ENCODE results near the gene FNDC3B. TPM values are rescaled to one million over a fixed set of nuclear protein-coding genes. Genes with fewer than 3 reads are reported as not detected.

FNDC3B gene
- total and polyA plus RNA-seq, 2 donors (not counting 1 experiment from before 2014, with no cell fraction given) = 1.2 to 9.2 TPM

DNA sequence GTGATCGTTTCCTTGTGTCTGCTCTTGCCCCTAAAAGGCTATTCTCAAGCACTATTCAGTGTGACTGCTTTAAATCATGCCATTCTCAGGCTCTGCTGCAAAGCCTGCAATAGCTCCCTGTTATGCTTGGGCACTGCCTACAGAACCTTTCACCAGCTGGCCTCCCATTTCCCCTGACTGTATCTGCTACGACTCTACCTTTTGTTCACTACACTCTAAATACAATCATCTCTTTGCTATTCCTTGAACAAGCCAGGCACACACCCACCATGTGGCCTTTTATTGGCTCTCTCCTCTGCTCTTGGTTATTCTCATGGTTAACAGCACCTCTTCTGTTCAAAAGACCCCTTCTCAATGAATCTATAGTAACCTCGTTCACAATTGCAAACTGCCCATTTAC lies 29.6 kb upstream of the FNDC3B start:
- H3K4me2 ChIP-seq (replicated peaks; ENCODE audit: low read depth, low read length, poor library complexity, severe bottlenecking) = no peak overlapping the region
- 93% methylated on average over 3 of the region's 3 CpGs for WGBS (ENCODE audit: insufficient coverage)
- Mint-ChIP-seq H3K9me3 (ENCODE audit: insufficient read depth) (no peaks in the 10 kb centered on the region), H3K27me3 (peaks cover 4% of the 10 kb centered on the region), H3K4me1 (no peaks in the 10 kb centered on the region), H3K4me3 (no peak overlapping the region), H3K27ac (no peak overlapping the region)
- intact Hi-C loops (cut with micrococcal nuclease) = no loop called here
- no peaks in the 10 kb centered on the region for H3K9me3 ChIP-seq (ENCODE audit: control extremely low read depth in 1 of 3, control insufficient read depth in 2 of 3, insufficient read depth in 1 of 3, low read length in 2 of 3)
- H3K4me1 ChIP-seq (ENCODE audit: control insufficient read depth in 2 of 2, insufficient read depth in 2 of 2, low read length in 2 of 2) = no peaks in the 10 kb centered on the region
- ChIA-PET POLR2A (no interaction called here), CTCF (no interaction called here)
- H3K79me2 ChIP-seq (ENCODE audit: control insufficient read depth, insufficient read depth, low read length) = no peaks in the 10 kb centered on the region
- H3K27ac ChIP-seq (ENCODE audit: low read length in 2 of 2) = no peak overlapping the region
- no peak overlapping the region for H2AFZ ChIP-seq (ENCODE audit: insufficient read depth, low read depth, low read length, poor library complexity, severe bottlenecking)
- no peak for DNase-seq
- ATAC-seq (ENCODE audit: low read depth) = no peak
- no peaks in the 10 kb centered on the region for H4K20me1 ChIP-seq (ENCODE audit: control insufficient read depth, insufficient read depth, low read length, poor library complexity, severe bottlenecking)
- no peak overlapping the region for H3K4me3 ChIP-seq (ENCODE audit: control extremely low read depth in 1 of 5, extremely low read depth in 1 of 5, insufficient read depth in 1 of 5, low read depth in 2 of 5, low read length in 4 of 5)
- TF ChIP-seq EZH2 (IDR thresholded peaks at IDR 0.05; ENCODE audit: borderline replicate concordance, insufficient read depth, low read depth, low read length, poor library complexity, severe bottlenecking) = no peak
- TF ChIP-seq, protein P1, sequence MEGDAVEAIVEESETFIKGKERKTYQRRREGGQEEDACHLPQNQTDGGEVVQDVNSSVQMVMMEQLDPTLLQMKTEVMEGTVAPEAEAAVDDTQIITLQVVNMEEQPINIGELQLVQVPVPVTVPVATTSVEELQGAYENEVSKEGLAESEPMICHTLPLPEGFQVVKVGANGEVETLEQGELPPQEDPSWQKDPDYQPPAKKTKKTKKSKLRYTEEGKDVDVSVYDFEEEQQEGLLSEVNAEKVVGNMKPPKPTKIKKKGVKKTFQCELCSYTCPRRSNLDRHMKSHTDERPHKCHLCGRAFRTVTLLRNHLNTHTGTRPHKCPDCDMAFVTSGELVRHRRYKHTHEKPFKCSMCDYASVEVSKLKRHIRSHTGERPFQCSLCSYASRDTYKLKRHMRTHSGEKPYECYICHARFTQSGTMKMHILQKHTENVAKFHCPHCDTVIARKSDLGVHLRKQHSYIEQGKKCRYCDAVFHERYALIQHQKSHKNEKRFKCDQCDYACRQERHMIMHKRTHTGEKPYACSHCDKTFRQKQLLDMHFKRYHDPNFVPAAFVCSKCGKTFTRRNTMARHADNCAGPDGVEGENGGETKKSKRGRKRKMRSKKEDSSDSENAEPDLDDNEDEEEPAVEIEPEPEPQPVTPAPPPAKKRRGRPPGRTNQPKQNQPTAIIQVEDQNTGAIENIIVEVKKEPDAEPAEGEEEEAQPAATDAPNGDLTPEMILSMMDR (IDR thresholded peaks at IDR 0.05) = no peak
- no peaks in the 10 kb centered on the region for H3K36me3 ChIP-seq (replicated peaks in 1 of 2; ENCODE audit: control extremely low read depth in 1 of 2, control insufficient read depth in 1 of 2, extremely low read depth in 1 of 2, insufficient read depth in 2 of 2, low read length in 1 of 2)
- H3K9ac ChIP-seq (ENCODE audit: low read length) = no peak overlapping the region
- H3K27me3 ChIP-seq (replicated peaks in 1 of 4; ENCODE audit: control extremely low read depth in 1 of 4, control insufficient read depth in 3 of 4, insufficient read depth in 4 of 4, low read length in 3 of 4) = no peaks in the 10 kb centered on the region

DNA sequence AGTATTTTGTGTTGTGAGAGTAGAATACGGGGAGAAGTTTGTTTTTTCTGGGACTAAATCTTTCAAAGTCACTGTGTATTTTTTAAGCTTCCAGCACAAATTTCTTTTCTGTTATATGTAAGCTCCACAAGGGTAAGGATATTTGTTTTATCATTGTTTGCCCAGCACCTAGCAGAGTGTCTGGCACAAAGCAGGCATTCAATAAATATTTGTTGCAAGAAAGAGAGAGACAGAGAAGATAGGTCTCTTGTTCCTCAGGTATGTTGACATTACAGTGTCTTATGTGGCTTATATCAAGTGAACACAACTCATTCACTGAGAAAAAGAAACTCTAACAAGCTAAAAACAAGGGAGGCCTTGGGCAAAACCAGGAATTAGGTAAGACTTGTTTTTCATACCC lies 26.6 kb upstream of the FNDC3B start:
- TF ChIP-seq, protein P1 (IDR thresholded peaks at IDR 0.05) = no peak
- TF ChIP-seq EZH2 (IDR thresholded peaks at IDR 0.05; ENCODE audit: borderline replicate concordance, insufficient read depth, low read depth, low read length, poor library complexity, severe bottlenecking) = no peak
- Mint-ChIP-seq H3K4me3 (no peak overlapping the region), H3K27me3 (peaks cover 16% of the 10 kb centered on the region), H3K9me3 (ENCODE audit: insufficient read depth) (no peaks in the 10 kb centered on the region), H3K27ac (no peak overlapping the region), H3K4me1 (no peaks in the 10 kb centered on the region)
- no peak overlapping the region for H3K9ac ChIP-seq (ENCODE audit: low read length)
- no CpG with 5 or more reads among the region's 1 CpG for WGBS (ENCODE audit: insufficient coverage)
- DNase-seq = no peak
- no peak overlapping the region for H3K4me2 ChIP-seq (replicated peaks; ENCODE audit: low read depth, low read length, poor library complexity, severe bottlenecking)
- no peak overlapping the region for H3K4me3 ChIP-seq (ENCODE audit: control extremely low read depth in 1 of 5, extremely low read depth in 1 of 5, insufficient read depth in 1 of 5, low read depth in 2 of 5, low read length in 4 of 5)
- ChIA-PET POLR2A (no interaction called here), CTCF (interaction anchor here (1.3 kb wide), 1 partner anchor 8 kb away, joined by 3 read pairs; no protein-coding TSS in a partner anchor)
- no peaks in the 10 kb centered on the region for H3K4me1 ChIP-seq (ENCODE audit: control insufficient read depth in 2 of 2, insufficient read depth in 2 of 2, low read length in 2 of 2)
- H3K9me3 ChIP-seq (ENCODE audit: control extremely low read depth in 1 of 3, control insufficient read depth in 2 of 3, insufficient read depth in 1 of 3, low read length in 2 of 3) = no peaks in the 10 kb centered on the region
- H3K79me2 ChIP-seq (ENCODE audit: control insufficient read depth, insufficient read depth, low read length) = no peaks in the 10 kb centered on the region
- no peak for ATAC-seq (ENCODE audit: low read depth)
- no peaks in the 10 kb centered on the region for H3K36me3 ChIP-seq (replicated peaks in 1 of 2; ENCODE audit: control extremely low read depth in 1 of 2, control insufficient read depth in 1 of 2, extremely low read depth in 1 of 2, insufficient read depth in 2 of 2, low read length in 1 of 2)
- no peaks in the 10 kb centered on the region for H3K27me3 ChIP-seq (replicated peaks in 1 of 4; ENCODE audit: control extremely low read depth in 1 of 4, control insufficient read depth in 3 of 4, insufficient read depth in 4 of 4, low read length in 3 of 4)
- no peaks in the 10 kb centered on the region for H4K20me1 ChIP-seq (ENCODE audit: control insufficient read depth, insufficient read depth, low read length, poor library complexity, severe bottlenecking)
- no peak overlapping the region for H3K27ac ChIP-seq (ENCODE audit: low read length in 2 of 2)
- intact Hi-C loops (cut with micrococcal nuclease) = no loop called here
- no peak overlapping the region for H2AFZ ChIP-seq (ENCODE audit: insufficient read depth, low read depth, low read length, poor library complexity, severe bottlenecking)

All from B cell (primary cell).